ENCODE measurements around the gene RWDD3. TPM values are rescaled to one million over a fixed set of nuclear protein-coding genes. Genes with fewer than 3 reads are reported as not detected.

RWDD3 gene
- total and polyA plus RNA-seq, 2 donors (not counting 3 experiments of a cell fraction or from before 2014, with no cell fraction given) = 9.3 to 12.1 TPM

DNA sequence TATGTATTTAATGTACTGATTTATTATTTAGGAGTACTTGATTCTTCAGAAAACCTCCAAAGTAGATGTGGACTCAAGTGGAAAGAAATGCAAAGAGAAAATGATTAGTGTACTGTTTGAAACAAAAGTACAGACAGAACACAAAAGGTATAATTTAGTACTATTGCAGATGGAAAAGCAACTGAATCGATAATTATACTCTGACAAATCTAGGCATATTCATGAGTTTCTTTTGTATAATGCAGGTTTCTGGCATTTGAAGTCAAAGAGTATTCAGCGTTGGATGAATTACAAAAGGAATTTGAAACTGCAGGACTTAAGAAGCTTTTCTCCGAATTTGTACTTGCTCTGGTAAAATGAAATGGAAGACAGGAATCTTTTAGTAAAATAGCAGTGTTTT is 12.5 kb downstream of the RWDD3 start:
- TF ChIP-seq JUN (IDR thresholded peaks at IDR 0.05; ENCODE audit: borderline replicate concordance, insufficient read depth, insufficient read length, low read depth) = no peak
- no peak for TF ChIP-seq EZH2 (IDR thresholded peaks at IDR 0.05; ENCODE audit: borderline replicate concordance, low read depth, low read length, severe bottlenecking)
- no peak for TF ChIP-seq MYC (IDR thresholded peaks at IDR 0.05; ENCODE audit: low read depth, low read length)
- no peak for TF ChIP-seq GATA2 (IDR thresholded peaks at IDR 0.05; ENCODE audit: insufficient read depth, insufficient read length, low read depth, low read length)
- TF ChIP-seq FOS (IDR thresholded peaks at IDR 0.05; ENCODE audit: borderline replicate concordance, insufficient read depth, low read length) = no peak
- no peak for TF ChIP-seq POLR2A (IDR thresholded peaks at IDR 0.05; ENCODE audit: low read depth, low read length)
- TF ChIP-seq, protein P1, sequence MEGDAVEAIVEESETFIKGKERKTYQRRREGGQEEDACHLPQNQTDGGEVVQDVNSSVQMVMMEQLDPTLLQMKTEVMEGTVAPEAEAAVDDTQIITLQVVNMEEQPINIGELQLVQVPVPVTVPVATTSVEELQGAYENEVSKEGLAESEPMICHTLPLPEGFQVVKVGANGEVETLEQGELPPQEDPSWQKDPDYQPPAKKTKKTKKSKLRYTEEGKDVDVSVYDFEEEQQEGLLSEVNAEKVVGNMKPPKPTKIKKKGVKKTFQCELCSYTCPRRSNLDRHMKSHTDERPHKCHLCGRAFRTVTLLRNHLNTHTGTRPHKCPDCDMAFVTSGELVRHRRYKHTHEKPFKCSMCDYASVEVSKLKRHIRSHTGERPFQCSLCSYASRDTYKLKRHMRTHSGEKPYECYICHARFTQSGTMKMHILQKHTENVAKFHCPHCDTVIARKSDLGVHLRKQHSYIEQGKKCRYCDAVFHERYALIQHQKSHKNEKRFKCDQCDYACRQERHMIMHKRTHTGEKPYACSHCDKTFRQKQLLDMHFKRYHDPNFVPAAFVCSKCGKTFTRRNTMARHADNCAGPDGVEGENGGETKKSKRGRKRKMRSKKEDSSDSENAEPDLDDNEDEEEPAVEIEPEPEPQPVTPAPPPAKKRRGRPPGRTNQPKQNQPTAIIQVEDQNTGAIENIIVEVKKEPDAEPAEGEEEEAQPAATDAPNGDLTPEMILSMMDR (IDR thresholded peaks at IDR 0.05; ENCODE audit: extremely low read depth in 1 of 2, insufficient read depth in 1 of 2, low read depth in 1 of 2, low read length in 2 of 2) = no peak
- TF ChIP-seq POLR2AphosphoS5 (IDR thresholded peaks at IDR 0.05; ENCODE audit: insufficient read depth, low read depth, low read length) = no peak
- TF ChIP-seq, protein P2, sequence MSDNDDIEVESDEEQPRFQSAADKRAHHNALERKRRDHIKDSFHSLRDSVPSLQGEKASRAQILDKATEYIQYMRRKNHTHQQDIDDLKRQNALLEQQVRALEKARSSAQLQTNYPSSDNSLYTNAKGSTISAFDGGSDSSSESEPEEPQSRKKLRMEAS (IDR thresholded peaks at IDR 0.05; ENCODE audit: insufficient read depth, insufficient read length) = no peak
- Histone ChIP-seq H4K20me1 (replicated peaks; ENCODE audit: control insufficient read depth, extremely low read depth, insufficient read depth, low read length) (no peaks in the 10 kb centered on the region), H3K4me3 (replicated peaks in 1 of 3; ENCODE audit: insufficient read depth in 1 of 3, low read depth in 1 of 3, low read length in 3 of 3) (no peak overlapping the region), H3K9me1 (replicated peaks; ENCODE audit: control insufficient read depth, extremely low read depth, insufficient read depth, low read length) (no peaks in the 10 kb centered on the region), H3K9me3 (replicated peaks; ENCODE audit: control insufficient read depth, insufficient read depth, low read length) (no peaks in the 10 kb centered on the region), H3K36me3 (ENCODE audit: control insufficient read depth in 2 of 2, extremely low read depth in 1 of 2, insufficient read depth in 2 of 2, low read length in 2 of 2) (peaks cover 0 to 2% of the 10 kb centered on the region in 2 experiments), H3K9ac (replicated peaks; ENCODE audit: extremely low read depth, insufficient read depth, low read length) (no peak overlapping the region), H2AFZ (ENCODE audit: low read depth, low read length) (no peak overlapping the region), H3K27ac (ENCODE audit: insufficient read depth, low read depth, low read length) (no peak overlapping the region), H3K4me2 (ENCODE audit: insufficient read depth, low read length) (no peak overlapping the region), H3K79me2 (ENCODE audit: control insufficient read depth, insufficient read depth, low read length) (no peaks in the 10 kb centered on the region), H3K27me3 (ENCODE audit: control insufficient read depth in 2 of 2, insufficient read depth in 2 of 2, low read length in 2 of 2) (no peaks in the 10 kb centered on the region), H3K4me1 (ENCODE audit: control insufficient read depth, extremely low read depth, insufficient read depth, low read length) (no peaks in the 10 kb centered on the region)
- POLR2A ChIA-PET = no interaction called here
- FAIRE-seq (no peak), DNase-seq (ENCODE audit: low read depth, low spot score) (no peak)
- CTCF ChIA-PET = interaction anchor here (1.0 kb wide), 1 partner anchor 13 kb away, joined by 3 read pairs; the partner anchor contains the start of gene RWDD3
- intact Hi-C loops (cut with micrococcal nuclease) = no loop called here
- BruUV-seq (replicated peaks) = no TSS peak
- dilution Hi-C loops (cut with MboI; ENCODE audit: extremely low pct_ligation_motif_present, low sequenced_read_pairs) = no loop called here
